Right kidney (tissue), 9 donors: ENCODE results near the gene ZBTB40.

Source experiments
- DNase-seq: peaks from one replicate; pipeline ENCODE4 v3.0.0-alpha.2; 2016
- long read RNA-seq, 8 donors: transcript quantifications; one replicate each; lab custom pipeline, GENCODE V29; 2026

Gene ZBTB40
- long read RNA-seq, donor 1, result 0 reads
- long read RNA-seq, donor 2, result 0 reads
- long read RNA-seq, donor 3, result 0 reads
- long read RNA-seq, donor 4, full-length matches to known transcripts, result 1 of 1 reads
- long read RNA-seq, donor 4, partial matches to known transcripts, result 0 of 1 reads
- long read RNA-seq, donor 4, other reads (novel, unspliced or antisense), result 0 of 1 reads
- long read RNA-seq, donor 5, result 0 reads
- long read RNA-seq, donor 6, full-length matches to known transcripts, result 1 of 6 reads
- long read RNA-seq, donor 6, partial matches to known transcripts, result 5 of 6 reads
- long read RNA-seq, donor 6, other reads (novel, unspliced or antisense), result 0 of 6 reads
- long read RNA-seq, donor 7, result 0 reads
- long read RNA-seq, donor 8, partial matches to known transcripts, result 10 of 10 reads
- long read RNA-seq, donor 8, other reads (novel, unspliced or antisense), result 0 of 10 reads

- DNase-seq, result peak; percentile 93
These were observed at the start of gene ZBTB40 for GRCh38 chr1:22451702-22452480. Gene ZBTB40 (plus strand): TSS chr1:22451851. CDS start chr1:22489949, 38,098 bp downstream.

GRCh38 chr1:22402356-22403053, 49.1 kb upstream of the ZBTB40 start:
- DNase-seq, result no peak

- DNase-seq, result no peak
These were observed 47.2 kb upstream of the ZBTB40 start for GRCh38 chr1:22404486-22404885.

- no peak for DNase-seq
These were observed 44.7 kb upstream of the ZBTB40 start for GRCh38 chr1:22406722-22407495.

- DNase-seq, result peak; percentile 8
These were observed 43.4 kb upstream of the ZBTB40 start for GRCh38 chr1:22408230-22408629.

GRCh38 chr1:22410401-22410800, 41.2 kb upstream of the ZBTB40 start:
- no peak for DNase-seq

GRCh38 chr1:22410928-22411495, 40.6 kb upstream of the ZBTB40 start:
- no peak for DNase-seq

GRCh38 chr1:22411589-22411988, 40.1 kb upstream of the ZBTB40 start:
- no peak for DNase-seq

- peak; percentile 21 for DNase-seq
These were observed 38.5 kb upstream of the ZBTB40 start for GRCh38 chr1:22412932-22413727.

- DNase-seq, result no peak
These were observed 37.9 kb upstream of the ZBTB40 start for GRCh38 chr1:22413799-22414198.

GRCh38 chr1:22414244-22414751, 37.4 kb upstream of the ZBTB40 start:
- DNase-seq, result peak; percentile 56

- no peak for DNase-seq
These were observed 36.2 kb upstream of the ZBTB40 start for GRCh38 chr1:22415489-22415888.

- peak; percentile 80 for DNase-seq
These were observed 34.8 kb upstream of the ZBTB40 start for GRCh38 chr1:22416555-22417454.

GRCh38 chr1:22417466-22417865, 34.2 kb upstream of the ZBTB40 start:
- DNase-seq, result no peak

- DNase-seq, result peak; percentile 29
These were observed 33.3 kb upstream of the ZBTB40 start for GRCh38 chr1:22418312-22418711.

- no peak for DNase-seq
These were observed 32.7 kb upstream of the ZBTB40 start for GRCh38 chr1:22418933-22419382.

GRCh38 chr1:22420455-22421053, 31.1 kb upstream of the ZBTB40 start:
- DNase-seq, result peak; percentile 59

- no peak for DNase-seq
These were observed 24.9 kb upstream of the ZBTB40 start for GRCh38 chr1:22426781-22427180.

- DNase-seq, result peak; percentile 49
These were observed 23.0 kb upstream of the ZBTB40 start for GRCh38 chr1:22428672-22429071.
